Mesendoderm (in vitro differentiated cells): Measurements from ENCODE around the gene EMILIN1.

Source experiments
- DNase-seq: peaks from one replicate; pipeline ENCODE4 v3.0.0; 2013
- H2AK5ac ChIP-seq: 2 replicates; pipeline ENCODE4 v1.6.1; 2013; ENCODE audit warnings: low read length, inconsistent platforms
- H2BK120ac ChIP-seq: 2 replicates; pipeline ENCODE4 v1.6.1; 2013; ENCODE audit warnings: low read depth, mild to moderate bottlenecking, low read length, moderate library complexity, mixed read lengths
- H2BK15ac ChIP-seq: replicated peaks from 2 replicates; pipeline ENCODE4 v1.6.1; 2013; ENCODE audit warnings: low read depth, mild to moderate bottlenecking, moderate library complexity
- H2BK5ac ChIP-seq: 2 replicates; pipeline ENCODE4 v1.6.1; 2013; ENCODE audit warnings: low read length, inconsistent platforms
- H3K18ac ChIP-seq: 2 replicates; pipeline ENCODE4 v1.6.1; 2013; ENCODE audit warnings: mild to moderate bottlenecking, low read length, mixed read lengths
- H3K23ac ChIP-seq: one replicate; pipeline ENCODE4 v1.6.1; 2013; ENCODE audit warnings: low read length
- H3K27ac ChIP-seq: 2 replicates; pipeline ENCODE4 v1.5.1; 2013; ENCODE audit warnings: low read depth, mild to moderate bottlenecking, inconsistent platforms, low read length, moderate library complexity
- H3K27me3 ChIP-seq: 2 replicates; pipeline ENCODE4 v1.6.1; 2013; ENCODE audit warnings: low read length, control low read depth, mild to moderate bottlenecking, inconsistent platforms; ENCODE audit not compliant: insufficient read depth, poor library complexity
- H3K36me3 ChIP-seq: 2 replicates; pipeline ENCODE4 v1.6.1; 2013; ENCODE audit warnings: low read length, inconsistent platforms; ENCODE audit not compliant: control insufficient read depth, insufficient read depth
- H3K4ac ChIP-seq: one replicate; pipeline ENCODE4 v1.6.1; 2013; ENCODE audit warnings: low read depth, mild to moderate bottlenecking, low read length, moderate library complexity
- H3K4me1 ChIP-seq: 2 replicates; pipeline ENCODE4 v1.6.1; 2013; ENCODE audit warnings: low read depth, low read length, inconsistent platforms; ENCODE audit not compliant: control insufficient read depth
- H3K4me2 ChIP-seq: 2 replicates; pipeline ENCODE4 v1.6.1; 2013; ENCODE audit warnings: low read length
- H3K4me3 ChIP-seq: 2 replicates; pipeline ENCODE4 v1.5.1; 2013; ENCODE audit warnings: mild to moderate bottlenecking, low read length
- H3K56ac ChIP-seq: one replicate; pipeline ENCODE4 v1.6.1; 2013; ENCODE audit warnings: low read length
- H3K79me1 ChIP-seq: 2 replicates; pipeline ENCODE4 v1.6.1; 2013; ENCODE audit warnings: low read length, inconsistent platforms
- H3K79me2 ChIP-seq: 2 replicates; pipeline ENCODE4 v1.6.1; 2013; ENCODE audit warnings: mild to moderate bottlenecking, low read length; ENCODE audit not compliant: control insufficient read depth, insufficient read depth
- H3K9ac ChIP-seq: 2 replicates; pipeline ENCODE4 v1.6.1; 2013; ENCODE audit warnings: low read length, inconsistent platforms
- H4K5ac ChIP-seq: one replicate; pipeline ENCODE4 v1.6.1; 2013; ENCODE audit warnings: low read length
- H4K8ac ChIP-seq: one replicate; pipeline ENCODE4 v1.6.1; 2013; ENCODE audit warnings: low read depth, mild to moderate bottlenecking, control low read depth, low read length, moderate library complexity
- WGBS: extraction: QIAGEN DNeasy Blood & Tissue Kit; methylation state at CpG from one replicate; pipeline ENCODE4 v1.1.7; 2013; ENCODE audit warnings: low lambda C conversion rate, missing lambda C conversion rate; ENCODE audit not compliant: insufficient coverage; ENCODE audit errors: extremely low coverage; 5-methylcytosine and 5-hydroxymethylcytosine counted together

EMILIN1 gene

GRCh38 chr2:27096748-27097297, 18.4 kb downstream of the EMILIN1 start:
- H3K27ac ChIP-seq: no peak overlapping the region
- no peak overlapping the region for H3K4me3 ChIP-seq
- H3K4me2 ChIP-seq: no peak overlapping the region
- no peak overlapping the region for H3K56ac ChIP-seq
- H3K27me3 ChIP-seq: no peaks in the 10 kb centered on the region
- H4K5ac ChIP-seq: no peak overlapping the region
- no CpG with 5 or more reads among the region's 3 CpGs for WGBS
- no peak overlapping the region for H3K18ac ChIP-seq
- no peaks in the 10 kb centered on the region for H3K4me1 ChIP-seq
- H3K36me3 ChIP-seq: no peaks in the 10 kb centered on the region
- no peak for DNase-seq
- H4K8ac ChIP-seq: no peak overlapping the region
- H2AK5ac ChIP-seq: no peak overlapping the region
- no peaks in the 10 kb centered on the region for H3K79me2 ChIP-seq
- no peaks in the 10 kb centered on the region for H3K79me1 ChIP-seq
- H3K23ac ChIP-seq: no peak overlapping the region
- no peak overlapping the region for H3K4ac ChIP-seq
- no peak overlapping the region for H2BK15ac ChIP-seq
- H3K9ac ChIP-seq: no peak overlapping the region
- H2BK120ac ChIP-seq: no peak overlapping the region
- H2BK5ac ChIP-seq: no peak overlapping the region

DNA sequence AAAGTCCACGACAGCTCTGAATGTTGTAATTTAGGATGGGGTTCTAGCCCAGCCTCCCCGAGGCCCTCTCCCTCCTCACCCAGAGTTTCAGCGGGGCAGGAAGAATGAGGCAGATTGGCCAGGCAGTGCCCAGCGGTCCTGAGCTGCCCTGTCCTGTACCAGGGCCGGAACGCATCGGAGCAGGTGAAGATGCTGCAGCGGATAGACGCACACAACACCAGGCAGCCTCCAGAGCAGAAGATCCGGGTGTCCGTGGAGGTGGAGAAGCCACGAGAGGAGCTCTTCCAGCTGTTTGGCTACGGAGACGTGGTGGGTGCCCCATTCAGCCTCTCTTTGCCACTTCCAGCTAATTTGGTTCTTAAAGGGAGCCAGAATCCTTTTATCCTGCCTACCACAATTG, 18.9 kb downstream of the EMILIN1 start:
- Histone ChIP-seq H3K56ac (no peak overlapping the region), H2BK120ac (no peak overlapping the region), H2AK5ac (no peak overlapping the region), H3K4ac (no peak overlapping the region), H3K4me1 (no peaks in the 10 kb centered on the region), H3K18ac (no peak overlapping the region), H3K27ac (no peak overlapping the region), H2BK5ac (no peak overlapping the region), H3K27me3 (no peaks in the 10 kb centered on the region), H3K79me2 (no peaks in the 10 kb centered on the region), H3K23ac (no peak overlapping the region), H3K4me2 (no peak overlapping the region), H3K9ac (no peak overlapping the region), H3K36me3 (no peaks in the 10 kb centered on the region), H3K4me3 (no peak overlapping the region), H4K5ac (no peak overlapping the region), H4K8ac (no peak overlapping the region), H3K79me1 (no peaks in the 10 kb centered on the region), H2BK15ac (no peak overlapping the region)
- DNase-seq: no peak
- WGBS: no CpG with 5 or more reads among the region's 14 CpGs

- H4K5ac ChIP-seq: no peak overlapping the region
- H3K79me1 ChIP-seq: no peaks in the 10 kb centered on the region
- no peaks in the 10 kb centered on the region for H3K27me3 ChIP-seq
- no peak overlapping the region for H3K4me3 ChIP-seq
- no peaks in the 10 kb centered on the region for H3K36me3 ChIP-seq
- no peak overlapping the region for H3K4me2 ChIP-seq
- no peaks in the 10 kb centered on the region for H3K4me1 ChIP-seq
- H3K79me2 ChIP-seq: no peaks in the 10 kb centered on the region
- no peak overlapping the region for H2BK120ac ChIP-seq
- H4K8ac ChIP-seq: no peak overlapping the region
- H2BK5ac ChIP-seq: no peak overlapping the region
- no peak overlapping the region for H2AK5ac ChIP-seq
- no peak overlapping the region for H3K9ac ChIP-seq
- H3K4ac ChIP-seq: no peak overlapping the region
- H2BK15ac ChIP-seq: no peak overlapping the region
- no peak overlapping the region for H3K27ac ChIP-seq
- DNase-seq: no peak
- no CpG with 5 or more reads among the region's 19 CpGs for WGBS
- no peak overlapping the region for H3K18ac ChIP-seq
- H3K56ac ChIP-seq: no peak overlapping the region
- H3K23ac ChIP-seq: no peak overlapping the region
Observed at GRCh38 chr2:27099334-27099955, 21.0 kb downstream of the EMILIN1 start.

- no peaks in the 10 kb centered on the region for H3K36me3 ChIP-seq
- no peak overlapping the region for H2BK120ac ChIP-seq
- H3K27me3 ChIP-seq: no peaks in the 10 kb centered on the region
- no CpG with 5 or more reads among the region's 10 CpGs for WGBS
- H3K4me2 ChIP-seq: no peak overlapping the region
- no peak overlapping the region for H3K4me3 ChIP-seq
- no peak overlapping the region for H3K27ac ChIP-seq
- no peak overlapping the region for H3K56ac ChIP-seq
- no peak overlapping the region for H4K5ac ChIP-seq
- no peaks in the 10 kb centered on the region for H3K79me1 ChIP-seq
- H3K4me1 ChIP-seq: no peaks in the 10 kb centered on the region
- no peak overlapping the region for H2BK5ac ChIP-seq
- no peak overlapping the region for H3K4ac ChIP-seq
- no peak overlapping the region for H4K8ac ChIP-seq
- no peak overlapping the region for H3K18ac ChIP-seq
- no peak overlapping the region for H2AK5ac ChIP-seq
- H3K23ac ChIP-seq: no peak overlapping the region
- no peak overlapping the region for H2BK15ac ChIP-seq
- no peaks in the 10 kb centered on the region for H3K79me2 ChIP-seq
- H3K9ac ChIP-seq: no peak overlapping the region
- no peak for DNase-seq
Observed at GRCh38 chr2:27100036-27100435, 21.6 kb downstream of the EMILIN1 start.

GRCh38 chr2:27102329-27102728, 23.9 kb downstream of the EMILIN1 start:
- H3K36me3 ChIP-seq: no peaks in the 10 kb centered on the region
- WGBS: no CpG with 5 or more reads among the region's 5 CpGs
- H3K9ac ChIP-seq: no peak overlapping the region
- H3K79me2 ChIP-seq: no peaks in the 10 kb centered on the region
- H3K4me3 ChIP-seq: no peak overlapping the region
- H3K4ac ChIP-seq: no peak overlapping the region
- no peak overlapping the region for H2AK5ac ChIP-seq
- H2BK120ac ChIP-seq: no peak overlapping the region
- H3K27ac ChIP-seq: no peak overlapping the region
- no peak overlapping the region for H3K56ac ChIP-seq
- H2BK5ac ChIP-seq: no peak overlapping the region
- no peak overlapping the region for H4K8ac ChIP-seq
- H2BK15ac ChIP-seq: no peak overlapping the region
- H3K79me1 ChIP-seq: no peaks in the 10 kb centered on the region
- DNase-seq: no peak
- H3K4me1 ChIP-seq: no peaks in the 10 kb centered on the region
- H3K27me3 ChIP-seq: no peaks in the 10 kb centered on the region
- H3K18ac ChIP-seq: no peak overlapping the region
- H4K5ac ChIP-seq: no peak overlapping the region
- H3K23ac ChIP-seq: no peak overlapping the region
- no peak overlapping the region for H3K4me2 ChIP-seq

DNA sequence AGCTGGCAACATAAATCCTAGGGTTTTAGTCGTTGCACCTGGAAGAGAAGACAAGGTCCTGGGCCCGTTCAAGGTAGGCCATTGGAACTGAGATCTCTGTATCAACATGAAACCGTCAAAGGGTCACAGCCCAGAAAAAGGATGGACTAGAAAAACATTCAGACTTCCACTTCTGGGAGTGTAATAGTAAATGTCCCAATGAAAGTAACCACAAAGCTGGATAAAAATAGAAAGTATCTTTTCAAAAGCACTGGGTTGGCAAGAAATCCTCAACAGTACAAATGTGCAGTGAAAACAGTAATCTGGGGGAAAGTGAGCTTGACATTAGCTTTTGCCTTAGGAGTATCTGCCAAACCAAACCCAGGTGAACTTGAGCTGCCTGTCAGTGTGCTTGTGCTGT, 27.6 kb downstream of the EMILIN1 start:
- Histone ChIP-seq H3K4ac (no peak overlapping the region), H2BK5ac (no peak overlapping the region), H2BK120ac (no peak overlapping the region), H3K4me2 (no peak overlapping the region), H3K4me1 (no peaks in the 10 kb centered on the region), H4K8ac (no peak overlapping the region), H3K9ac (no peak overlapping the region), H3K27me3 (no peaks in the 10 kb centered on the region), H4K5ac (no peak overlapping the region), H3K18ac (no peak overlapping the region), H3K4me3 (no peak overlapping the region), H3K23ac (no peak overlapping the region), H3K79me1 (no peaks in the 10 kb centered on the region), H3K56ac (no peak overlapping the region), H3K27ac (no peak overlapping the region), H2BK15ac (no peak overlapping the region), H3K79me2 (no peaks in the 10 kb centered on the region), H2AK5ac (no peak overlapping the region), H3K36me3 (no peaks in the 10 kb centered on the region)
- DNase-seq: no peak
- no CpG with 5 or more reads among the region's 3 CpGs for WGBS
